HG02884 (cell line): ENCODE data around the gene HID1.
"Not testable (repeated sequence)": the region's sequence is repeated elsewhere in the genome, so short reads cannot be mapped to it uniquely, and the experiment has no call there.

Experiments
- ATAC-seq: cut with Tn5 transposase; IDR thresholded peaks from one replicate; pipeline ENCODE4 v1.9.1; 2021; ENCODE audit warnings: mild to moderate bottlenecking, moderate library complexity; ENCODE audit not compliant: unreplicated experiment

The HID1 gene

GRCh38 chr17:74969501-74969900, 3.1 kb downstream of the HID1 start:
- ATAC-seq = not testable (repeated sequence)

GRCh38 chr17:74968361-74968780, 4.2 kb downstream of the HID1 start:
- no peak for ATAC-seq

- no peak for ATAC-seq
Observed at GRCh38 chr17:74964988-74965622, 7.5 kb downstream of the HID1 start.

- ATAC-seq = no peak
Observed at GRCh38 chr17:74964246-74964761, 8.3 kb downstream of the HID1 start.

GRCh38 chr17:74963656-74964055, 8.9 kb downstream of the HID1 start:
- no peak for ATAC-seq

- ATAC-seq = no peak
Observed at GRCh38 chr17:74962622-74963394, 9.8 kb downstream of the HID1 start.

- ATAC-seq = no peak
Observed at GRCh38 chr17:74961657-74962350, 10.8 kb downstream of the HID1 start.

- ATAC-seq = no peak
Observed at GRCh38 chr17:74960570-74961342, 11.8 kb downstream of the HID1 start.

- ATAC-seq = no peak
Observed at GRCh38 chr17:74959826-74960515, 12.6 kb downstream of the HID1 start.

- no peak for ATAC-seq
Observed at GRCh38 chr17:74957935-74958740, 14.4 kb downstream of the HID1 start.

- no peak for ATAC-seq
Observed at GRCh38 chr17:74956093-74956492, 16.5 kb downstream of the HID1 start.

GRCh38 chr17:74954665-74955421, 17.7 kb downstream of the HID1 start:
- ATAC-seq = no peak

GRCh38 chr17:74954115-74954514, 18.4 kb downstream of the HID1 start:
- no peak for ATAC-seq

- ATAC-seq = no peak
Observed at GRCh38 chr17:74953134-74953687, 19.3 kb downstream of the HID1 start.

GRCh38 chr17:74952431-74953133, 20.0 kb downstream of the HID1 start:
- no peak for ATAC-seq

- ATAC-seq = no peak
Observed at GRCh38 chr17:74951680-74952421, 20.7 kb downstream of the HID1 start.

- ATAC-seq = no peak
Observed at GRCh38 chr17:74951065-74951464, 21.5 kb downstream of the HID1 start.
